A673 (cell line): Measurements from ENCODE around the gene FPGS. TPM values are rescaled to one million over a fixed set of nuclear protein-coding genes. Genes with fewer than 3 reads are reported as not detected.

Source experiments
- BruUV-seq: library from RNA; stranded (reverse); fragments of 400-500 nt; replicated peaks from 2 replicates; lab custom pipeline; 2021; lab: Mats Ljungman, UMichigan
- CTCF ChIA-PET: fragments of 300-600 bp; sonication (Branson Sonifier 250); formaldehyde crosslinking; loops from one replicate; lab custom pipeline; 2022; ENCODE audit warnings: antibody characterized with exemption; lab: Charles Lee
- POLR2A ChIA-PET: fragments of 300-600 bp; sonication (Branson Sonifier 250); formaldehyde crosslinking; loops from one replicate; lab custom pipeline; 2022; ENCODE audit warnings: antibody characterized with exemption; ENCODE audit not compliant: low non-redundant PET; lab: Charles Lee
- DNase-seq: peaks from one replicate; pipeline ENCODE4 v3.0.0-alpha.2; 2015; ENCODE audit warnings: low spot score
- H3K27ac ChIP-seq: fragments of 200-600 bp; sonication (generic); 2 replicates; pipeline ENCODE4 v1.5.1; 2016; ENCODE audit warnings: mixed run types, low read depth, mild to moderate bottlenecking, mixed read lengths, antibody characterized with exemption, low read length; ENCODE audit not compliant: poor library complexity, severe bottlenecking
- H3K27me3 ChIP-seq: fragments of 200-600 bp; sonication (generic); replicated peaks from 2 replicates; pipeline ENCODE4 v1.6.1; 2017; ENCODE audit warnings: mixed run types, low read depth, mild to moderate bottlenecking, mixed read lengths, antibody characterized with exemption, low read length; ENCODE audit not compliant: insufficient read depth, poor library complexity
- H3K36me3 ChIP-seq: fragments of 200-600 bp; sonication (generic); 2 replicates; pipeline ENCODE4 v1.6.1; 2016; ENCODE audit warnings: mixed run types, mild to moderate bottlenecking, mixed read lengths, antibody characterized with exemption, low read length; ENCODE audit not compliant: insufficient read depth, poor library complexity, severe bottlenecking
- H3K4me1 ChIP-seq: fragments of 200-600 bp; sonication (generic); 2 replicates; pipeline ENCODE4 v1.6.1; 2017; ENCODE audit warnings: mixed run types, mild to moderate bottlenecking, mixed read lengths, antibody characterized with exemption, low read length; ENCODE audit not compliant: insufficient read depth, poor library complexity, severe bottlenecking
- H3K4me3 ChIP-seq: fragments of 200-600 bp; sonication (generic); 2 replicates; pipeline ENCODE4 v1.5.1; 2016; ENCODE audit warnings: low read depth, mixed run types, mild to moderate bottlenecking, mixed read lengths, low read length; ENCODE audit not compliant: poor library complexity, severe bottlenecking
- H3K9me3 ChIP-seq: fragments of 200-600 bp; sonication (generic); 2 replicates; pipeline ENCODE4 v1.6.1; 2016; ENCODE audit warnings: mixed run types, low read depth, mild to moderate bottlenecking, mixed read lengths, antibody characterized with exemption, low read length; ENCODE audit not compliant: poor library complexity, severe bottlenecking
- CTCF ChIP-seq: fragments of 300-800, 200-600 bp; sonication (generic); conservative IDR thresholded peaks from 2 replicates; pipeline ENCODE4 v1.5.1; 2017; ENCODE audit warnings: low read depth, mild to moderate bottlenecking, antibody characterized with exemption, low read length, moderate library complexity, mixed read lengths
- EZH2 ChIP-seq: fragments of 200-600 bp; sonication (generic); IDR thresholded peaks from 2 replicates; pipeline ENCODE4 v1.6.1; 2017; ENCODE audit warnings: borderline replicate concordance, low read depth, mild to moderate bottlenecking, mixed read lengths, antibody characterized with exemption, low read length; ENCODE audit not compliant: poor library complexity, severe bottlenecking
- intact Hi-C: fragments of 100-400 bp; cut with micrococcal nuclease; formaldehyde crosslinking; loops from one replicate; pipeline ENCODE4 v1.10.0; 2022; ENCODE audit not compliant: unreplicated experiment
- total RNA-seq: library from RNA; stranded (reverse); gene quantifications from 2 replicates; pipeline ENCODE4 v1.2.3, GENCODE V29; 2021

The FPGS gene
- total RNA-seq, 1 experiment from 2014 or later: 74.9 TPM

- H3K27ac ChIP-seq: no peak overlapping the region
- no peaks in the 10 kb centered on the region for H3K4me1 ChIP-seq
- no peak for TF ChIP-seq CTCF
- no peak for TF ChIP-seq EZH2
- H3K36me3 ChIP-seq: peaks cover 35% of the 10 kb centered on the region
- POLR2A ChIA-PET: no interaction called here
- intact Hi-C loops: no loop called here
- no peaks in the 10 kb centered on the region for H3K27me3 ChIP-seq
- CTCF ChIA-PET: no interaction called here
- BruUV-seq: no TSS peak
- H3K9me3 ChIP-seq: no peaks in the 10 kb centered on the region
- H3K4me3 ChIP-seq: no peak overlapping the region
- DNase-seq: no peak
Observed at GRCh38 chr9:127816362-127816725, 13.7 kb downstream of the FPGS start.

GRCh38 chr9:127816728-127817127, 14.0 kb downstream of the FPGS start:
- POLR2A ChIA-PET: no interaction called here

GRCh38 chr9:127817881-127818434, 15.3 kb downstream of the FPGS start:
- Histone ChIP-seq H3K27ac (no peak overlapping the region), H3K4me1 (no peaks in the 10 kb centered on the region), H3K4me3 (no peak overlapping the region), H3K9me3 (no peaks in the 10 kb centered on the region), H3K27me3 (no peaks in the 10 kb centered on the region), H3K36me3 (peaks cover 23% of the 10 kb centered on the region)
- CTCF ChIA-PET: no interaction called here
- TF ChIP-seq EZH2: no peak
- TF ChIP-seq CTCF: no peak
- BruUV-seq: no TSS peak
- intact Hi-C loops: no loop called here
- POLR2A ChIA-PET: no interaction called here
- no peak for DNase-seq

More at GRCh38 chr9:127816728-127817127, 14.0 kb downstream of the FPGS start:
- CTCF ChIA-PET: no interaction called here
- no peak overlapping the region for H3K27ac ChIP-seq
- DNase-seq: no peak
- no TSS peak for BruUV-seq
- no peaks in the 10 kb centered on the region for H3K9me3 ChIP-seq
- H3K36me3 ChIP-seq: peaks cover 33% of the 10 kb centered on the region
- no peaks in the 10 kb centered on the region for H3K4me1 ChIP-seq
- TF ChIP-seq EZH2 (no peak), CTCF (no peak)
- intact Hi-C loops: no loop called here
- no peak overlapping the region for H3K4me3 ChIP-seq
- no peaks in the 10 kb centered on the region for H3K27me3 ChIP-seq
